RWPE1 (cell line): ENCODE measurements around the gene PROX1.

Experiments
- CTCF ChIA-PET: fragments of 350-600 bp; sonication (Branson Sonifier 250); formaldehyde crosslinking; extraction: SDS; loops from one replicate; lab custom pipeline; 2021; lab: Yijun Ruan, JAX
- POLR2A ChIA-PET: fragments of 400-600 bp; formaldehyde crosslinking; extraction: SDS; loops from one replicate; lab custom pipeline; 2020; ENCODE audit warnings: antibody characterized with exemption; ENCODE audit not compliant: low non-redundant PET; lab: Yijun Ruan, JAX
- DNase-seq: peaks from one replicate; pipeline ENCODE4 v3.0.0; 2012; ENCODE audit warnings: low spot score
- H3K27ac ChIP-seq: fragments of 450-650 bp; 2 replicates; pipeline ENCODE4 v1.5.1; 2017
- TF ChIP-seq, protein P1 (sequence below): fragments of 450-650 bp; conservative IDR thresholded peaks from 2 replicates; pipeline ENCODE4 v1.5.1; 2017; ENCODE audit warnings: low read depth, mild to moderate bottlenecking

PROX1 gene, protein sequence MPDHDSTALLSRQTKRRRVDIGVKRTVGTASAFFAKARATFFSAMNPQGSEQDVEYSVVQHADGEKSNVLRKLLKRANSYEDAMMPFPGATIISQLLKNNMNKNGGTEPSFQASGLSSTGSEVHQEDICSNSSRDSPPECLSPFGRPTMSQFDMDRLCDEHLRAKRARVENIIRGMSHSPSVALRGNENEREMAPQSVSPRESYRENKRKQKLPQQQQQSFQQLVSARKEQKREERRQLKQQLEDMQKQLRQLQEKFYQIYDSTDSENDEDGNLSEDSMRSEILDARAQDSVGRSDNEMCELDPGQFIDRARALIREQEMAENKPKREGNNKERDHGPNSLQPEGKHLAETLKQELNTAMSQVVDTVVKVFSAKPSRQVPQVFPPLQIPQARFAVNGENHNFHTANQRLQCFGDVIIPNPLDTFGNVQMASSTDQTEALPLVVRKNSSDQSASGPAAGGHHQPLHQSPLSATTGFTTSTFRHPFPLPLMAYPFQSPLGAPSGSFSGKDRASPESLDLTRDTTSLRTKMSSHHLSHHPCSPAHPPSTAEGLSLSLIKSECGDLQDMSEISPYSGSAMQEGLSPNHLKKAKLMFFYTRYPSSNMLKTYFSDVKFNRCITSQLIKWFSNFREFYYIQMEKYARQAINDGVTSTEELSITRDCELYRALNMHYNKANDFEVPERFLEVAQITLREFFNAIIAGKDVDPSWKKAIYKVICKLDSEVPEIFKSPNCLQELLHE

DNA sequence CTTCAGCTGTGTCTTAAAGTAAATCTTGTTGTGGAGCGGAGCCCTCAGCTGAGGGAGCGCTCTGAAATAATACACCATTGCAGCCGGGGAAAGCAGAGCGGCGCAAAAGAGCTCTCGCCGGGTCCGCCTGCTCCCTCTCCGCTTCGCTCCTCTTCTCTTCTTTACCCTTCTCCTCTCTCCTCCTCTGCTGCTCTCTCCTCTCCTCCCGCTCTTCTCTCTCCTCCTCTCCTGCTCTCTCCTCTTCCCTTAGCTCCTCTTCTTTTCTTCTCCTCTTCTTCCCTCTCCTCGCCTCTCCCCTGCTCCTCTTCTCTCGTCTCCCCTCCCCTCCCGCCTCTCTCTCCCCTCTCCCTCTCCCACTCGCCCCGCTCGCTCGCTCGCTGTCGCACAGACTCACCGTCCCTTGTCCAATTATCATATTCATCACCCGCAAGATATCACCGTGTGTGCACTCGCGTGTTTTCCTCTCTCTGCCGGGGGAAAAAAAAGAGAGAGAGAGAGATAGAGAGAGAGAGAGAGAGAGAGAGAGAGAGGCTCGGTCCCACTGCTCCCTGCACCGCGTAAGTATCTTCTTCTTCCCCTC is at the start of gene PROX1:
PROX1 (plus strand) TSS at position 47 of the 580 bp plus-strand sequence. CDS start 8,563 bp downstream, outside the sequence.
- ChIA-PET CTCF (interaction anchor here (0.6 to 1.0 kb wide), 3 partner anchors 121 to 1373 kb away, joined by 3 read pairs; no protein-coding TSS in a partner anchor), POLR2A (no interaction called here)
- peak; percentile 20 for DNase-seq

DNA sequence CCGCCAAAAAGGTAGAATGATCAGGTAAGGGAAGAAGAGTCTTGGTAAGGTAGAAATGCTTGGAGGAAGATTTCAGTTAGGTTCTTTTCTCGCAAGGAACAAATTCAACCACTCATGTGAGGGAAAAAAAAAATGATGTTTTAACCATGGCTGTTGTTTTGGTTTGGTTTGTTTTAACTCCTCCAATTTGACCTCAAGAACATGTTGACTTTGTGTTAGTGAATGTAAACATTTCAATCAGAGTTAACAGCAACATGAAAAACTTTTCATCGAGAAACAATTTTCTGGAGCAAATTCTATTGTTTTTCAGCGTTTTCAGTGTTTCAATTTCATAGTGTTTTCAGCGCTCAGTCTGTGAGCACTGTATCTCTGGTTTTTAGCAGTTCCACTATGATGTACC is 49.0 kb upstream of the PROX1 start:
- ChIA-PET CTCF (no interaction called here), POLR2A (no interaction called here)
- no peak overlapping the region for H3K27ac ChIP-seq
- DNase-seq = no peak
- TF ChIP-seq, protein P1, sequence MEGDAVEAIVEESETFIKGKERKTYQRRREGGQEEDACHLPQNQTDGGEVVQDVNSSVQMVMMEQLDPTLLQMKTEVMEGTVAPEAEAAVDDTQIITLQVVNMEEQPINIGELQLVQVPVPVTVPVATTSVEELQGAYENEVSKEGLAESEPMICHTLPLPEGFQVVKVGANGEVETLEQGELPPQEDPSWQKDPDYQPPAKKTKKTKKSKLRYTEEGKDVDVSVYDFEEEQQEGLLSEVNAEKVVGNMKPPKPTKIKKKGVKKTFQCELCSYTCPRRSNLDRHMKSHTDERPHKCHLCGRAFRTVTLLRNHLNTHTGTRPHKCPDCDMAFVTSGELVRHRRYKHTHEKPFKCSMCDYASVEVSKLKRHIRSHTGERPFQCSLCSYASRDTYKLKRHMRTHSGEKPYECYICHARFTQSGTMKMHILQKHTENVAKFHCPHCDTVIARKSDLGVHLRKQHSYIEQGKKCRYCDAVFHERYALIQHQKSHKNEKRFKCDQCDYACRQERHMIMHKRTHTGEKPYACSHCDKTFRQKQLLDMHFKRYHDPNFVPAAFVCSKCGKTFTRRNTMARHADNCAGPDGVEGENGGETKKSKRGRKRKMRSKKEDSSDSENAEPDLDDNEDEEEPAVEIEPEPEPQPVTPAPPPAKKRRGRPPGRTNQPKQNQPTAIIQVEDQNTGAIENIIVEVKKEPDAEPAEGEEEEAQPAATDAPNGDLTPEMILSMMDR = no peak

More for the DNA sequence above, at the start of gene PROX1:
- TF ChIP-seq, protein P1 = 0 out of 2 replicates have a peak, but pooled peaks have one; percentile 10
- H3K27ac ChIP-seq = peak within 1 kb of the TSS; percentile 72

DNA sequence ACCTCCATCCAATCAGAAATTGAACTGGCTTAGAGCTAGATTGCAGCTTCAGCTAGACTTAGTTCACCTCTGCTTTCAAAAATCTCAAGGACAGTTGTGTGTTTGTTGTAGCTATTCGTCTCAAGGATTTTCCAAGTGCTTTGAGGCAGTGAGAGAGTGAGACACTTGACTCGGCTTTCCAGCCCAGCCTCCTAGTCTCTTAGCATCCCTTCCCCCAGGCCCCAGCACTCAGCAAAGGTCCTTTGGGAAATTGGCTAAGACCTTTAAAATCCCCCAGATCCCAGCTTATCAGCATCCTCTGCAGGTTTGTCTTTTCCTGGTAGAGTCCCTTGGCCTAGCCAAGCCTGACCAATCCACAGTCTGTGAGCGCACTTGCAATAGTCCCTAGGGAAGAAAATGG is 47.9 kb upstream of the PROX1 start:
- POLR2A ChIA-PET = no interaction called here
- H3K27ac ChIP-seq = no peak overlapping the region
- CTCF ChIA-PET = interaction anchor here (0.6 kb wide), 1 partner anchor 41 kb away, joined by 3 read pairs; no protein-coding TSS in a partner anchor
- DNase-seq = no peak
- TF ChIP-seq, protein P1 = no peak

DNA sequence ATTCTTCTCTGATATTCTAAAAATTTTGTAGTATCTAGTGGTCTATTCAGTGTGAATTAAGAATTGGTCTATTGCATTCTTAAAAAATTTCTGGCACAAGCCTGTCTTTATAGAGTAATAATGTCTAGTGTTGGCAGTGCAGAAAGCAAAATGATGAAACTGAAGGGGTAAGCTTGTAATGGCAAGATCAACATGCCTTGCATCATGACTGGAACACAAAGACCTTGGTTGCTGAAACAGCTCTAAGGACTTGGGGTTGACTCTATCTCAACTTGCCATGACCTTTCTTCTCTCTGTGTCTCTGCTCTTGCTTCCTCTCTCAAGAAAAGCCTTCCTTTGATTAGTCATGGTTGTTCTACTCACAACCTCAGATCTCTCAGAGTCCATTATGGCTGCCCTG is 46.8 kb upstream of the PROX1 start:
- no peak for DNase-seq
- POLR2A ChIA-PET = no interaction called here
- TF ChIP-seq, protein P1 = no peak
- CTCF ChIA-PET = no interaction called here
- H3K27ac ChIP-seq = no peak overlapping the region

DNA sequence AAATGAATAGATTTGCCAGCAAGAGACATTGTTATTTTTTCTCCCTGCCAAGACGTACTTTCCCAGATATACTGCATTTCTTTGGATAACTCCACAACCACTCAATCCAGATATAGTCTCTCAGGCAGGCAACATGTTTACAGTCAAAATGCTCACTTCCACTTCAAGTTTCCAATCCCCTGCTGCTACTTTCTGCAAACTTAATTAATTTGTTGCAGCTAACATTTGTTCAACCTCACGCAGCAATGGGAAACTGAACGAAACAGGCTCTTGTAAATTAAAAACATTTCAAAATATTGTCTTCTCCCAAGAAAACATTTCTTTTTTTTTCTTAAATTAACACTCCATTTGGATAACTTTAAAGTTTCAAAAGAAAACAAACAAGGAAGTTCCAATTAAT is 45.7 kb upstream of the PROX1 start:
- TF ChIP-seq, protein P1 = no peak
- ChIA-PET POLR2A (no interaction called here), CTCF (no interaction called here)
- H3K27ac ChIP-seq = no peak overlapping the region
- no peak for DNase-seq

DNA sequence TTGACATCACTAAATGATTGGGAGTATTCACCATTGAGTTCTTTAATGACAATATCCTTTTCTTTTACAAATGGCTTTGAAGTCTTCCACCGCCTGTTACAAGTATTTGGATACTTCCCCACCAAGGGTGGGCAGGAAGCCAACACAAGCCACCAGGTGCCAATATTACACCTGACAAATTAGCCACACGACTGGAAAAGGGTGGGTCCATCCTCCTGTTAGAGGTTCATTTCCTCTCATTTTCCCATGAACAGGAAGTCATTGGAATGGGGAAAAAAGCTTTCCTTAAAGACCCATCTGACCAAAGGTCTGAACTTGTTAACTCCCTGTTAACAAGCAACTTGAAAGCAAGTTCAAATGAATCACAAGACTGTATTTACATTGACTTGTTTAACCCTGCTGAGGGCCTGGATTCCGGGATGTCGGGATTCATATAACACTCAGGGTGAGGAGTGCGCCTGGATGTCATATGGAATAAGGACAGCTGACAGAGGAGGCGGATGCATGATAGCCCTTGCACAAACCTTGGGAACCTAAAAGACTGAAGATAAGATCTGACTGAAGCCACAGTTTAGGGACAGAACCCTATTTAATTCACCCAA is 40.5 kb upstream of the PROX1 start:
- DNase-seq = no peak
- TF ChIP-seq, protein P1 = no peak
- no peak overlapping the region for H3K27ac ChIP-seq
- CTCF ChIA-PET = no interaction called here
- POLR2A ChIA-PET = no interaction called here
